BJ (cell line): ENCODE data around the gene STK31. TPM values are rescaled to one million over a fixed set of nuclear protein-coding genes. Genes with fewer than 3 reads are reported as not detected.

Experiments used
- CTCF ChIA-PET: fragments of 350-600 bp; formaldehyde crosslinking; extraction: SDS; loops from one replicate; lab custom pipeline; 2021; ENCODE audit warnings: antibody characterized with exemption, inconsistent platforms; lab: Yijun Ruan, JAX
- POLR2A ChIA-PET: fragments of 300-600 bp; sonication (Branson Sonifier 250); formaldehyde crosslinking; extraction: SDS; loops from one replicate; lab custom pipeline; 2021; ENCODE audit warnings: antibody characterized with exemption; lab: Charles Lee
- DNase-seq: peaks from one replicate; pipeline ENCODE4 v3.0.0-alpha.2; 2011; ENCODE audit warnings: low read depth
- H3K27me3 ChIP-seq: 2 replicates; pipeline ENCODE4 v1.6.0; 2011; ENCODE audit warnings: low read length; ENCODE audit not compliant: control insufficient read depth, insufficient read depth
- H3K36me3 ChIP-seq: 2 replicates; pipeline ENCODE4 v1.5.1; 2011; ENCODE audit warnings: low read length; ENCODE audit not compliant: control insufficient read depth, insufficient read depth
- H3K4me3 ChIP-seq: 2 replicates; pipeline ENCODE4 v1.5.1; 2011; ENCODE audit warnings: low read depth, mild to moderate bottlenecking, control low read depth, low read length
- polyA plus RNA-seq: library from polyadenylated mRNA; depleted of rRNA; stranded (reverse); fragments of >200 nt; gene quantifications from 2 replicates; pipeline ENCODE4 v1.2.3, GENCODE V29; 2011
- TF ChIP-seq, protein P1 (sequence below): IDR thresholded peaks from 2 replicates; pipeline ENCODE4 v1.5.1; 2011; ENCODE audit warnings: low read depth, mild to moderate bottlenecking, control low read depth, inconsistent platforms, low read length, moderate library complexity; ENCODE audit not compliant: insufficient read depth

STK31 gene
- polyA plus RNA-seq, 1 experiment: not detected

DNA sequence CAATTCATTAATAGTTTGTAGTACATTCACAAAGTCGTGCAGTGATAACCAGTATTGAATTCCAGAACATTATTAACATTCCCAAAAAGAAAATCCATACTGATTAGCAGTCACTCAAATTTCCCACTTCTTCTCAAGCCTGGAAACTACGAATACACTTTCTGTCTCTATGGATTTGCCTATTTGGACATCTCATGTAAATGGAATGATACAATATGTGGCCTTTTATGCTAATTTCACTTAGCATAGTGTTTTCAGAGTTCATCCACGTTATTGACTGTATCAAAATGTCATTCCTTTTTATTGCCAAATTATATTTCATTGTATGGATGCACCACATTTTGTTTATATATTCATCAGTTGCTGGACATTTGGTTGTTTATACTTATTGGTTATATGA lies 78.8 kb downstream of the STK31 start:
- TF ChIP-seq, protein P1, sequence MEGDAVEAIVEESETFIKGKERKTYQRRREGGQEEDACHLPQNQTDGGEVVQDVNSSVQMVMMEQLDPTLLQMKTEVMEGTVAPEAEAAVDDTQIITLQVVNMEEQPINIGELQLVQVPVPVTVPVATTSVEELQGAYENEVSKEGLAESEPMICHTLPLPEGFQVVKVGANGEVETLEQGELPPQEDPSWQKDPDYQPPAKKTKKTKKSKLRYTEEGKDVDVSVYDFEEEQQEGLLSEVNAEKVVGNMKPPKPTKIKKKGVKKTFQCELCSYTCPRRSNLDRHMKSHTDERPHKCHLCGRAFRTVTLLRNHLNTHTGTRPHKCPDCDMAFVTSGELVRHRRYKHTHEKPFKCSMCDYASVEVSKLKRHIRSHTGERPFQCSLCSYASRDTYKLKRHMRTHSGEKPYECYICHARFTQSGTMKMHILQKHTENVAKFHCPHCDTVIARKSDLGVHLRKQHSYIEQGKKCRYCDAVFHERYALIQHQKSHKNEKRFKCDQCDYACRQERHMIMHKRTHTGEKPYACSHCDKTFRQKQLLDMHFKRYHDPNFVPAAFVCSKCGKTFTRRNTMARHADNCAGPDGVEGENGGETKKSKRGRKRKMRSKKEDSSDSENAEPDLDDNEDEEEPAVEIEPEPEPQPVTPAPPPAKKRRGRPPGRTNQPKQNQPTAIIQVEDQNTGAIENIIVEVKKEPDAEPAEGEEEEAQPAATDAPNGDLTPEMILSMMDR: no peak
- DNase-seq: no peak
- ChIA-PET CTCF (no interaction called here), POLR2A (no interaction called here)
- H3K36me3 ChIP-seq: no peaks in the 10 kb centered on the region
- H3K4me3 ChIP-seq: no peak overlapping the region
- no peaks in the 10 kb centered on the region for H3K27me3 ChIP-seq

DNA sequence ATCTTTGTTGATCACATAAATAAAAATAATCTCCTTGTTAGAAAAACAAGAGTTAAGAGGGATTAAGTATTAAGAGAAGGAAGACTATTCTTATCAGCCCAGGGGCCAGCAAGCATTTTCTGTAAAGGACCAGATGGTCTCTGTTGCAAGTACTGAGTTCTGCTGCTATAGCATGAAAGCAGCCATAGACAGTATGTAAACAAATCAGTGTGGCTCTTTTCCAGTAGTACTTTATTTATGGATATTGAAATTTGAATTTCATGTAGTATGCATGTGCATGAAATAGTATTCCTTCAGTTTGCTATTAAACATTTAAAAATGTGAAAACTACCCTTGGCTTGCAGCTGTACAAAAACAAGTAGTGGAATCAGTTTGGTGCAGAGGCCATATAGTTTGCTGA lies 81.7 kb downstream of the STK31 start:
- H3K27me3 ChIP-seq: no peaks in the 10 kb centered on the region
- DNase-seq: no peak
- TF ChIP-seq, protein P1: no peak
- H3K4me3 ChIP-seq: no peak overlapping the region
- H3K36me3 ChIP-seq: no peaks in the 10 kb centered on the region
- ChIA-PET CTCF (no interaction called here), POLR2A (no interaction called here)

DNA sequence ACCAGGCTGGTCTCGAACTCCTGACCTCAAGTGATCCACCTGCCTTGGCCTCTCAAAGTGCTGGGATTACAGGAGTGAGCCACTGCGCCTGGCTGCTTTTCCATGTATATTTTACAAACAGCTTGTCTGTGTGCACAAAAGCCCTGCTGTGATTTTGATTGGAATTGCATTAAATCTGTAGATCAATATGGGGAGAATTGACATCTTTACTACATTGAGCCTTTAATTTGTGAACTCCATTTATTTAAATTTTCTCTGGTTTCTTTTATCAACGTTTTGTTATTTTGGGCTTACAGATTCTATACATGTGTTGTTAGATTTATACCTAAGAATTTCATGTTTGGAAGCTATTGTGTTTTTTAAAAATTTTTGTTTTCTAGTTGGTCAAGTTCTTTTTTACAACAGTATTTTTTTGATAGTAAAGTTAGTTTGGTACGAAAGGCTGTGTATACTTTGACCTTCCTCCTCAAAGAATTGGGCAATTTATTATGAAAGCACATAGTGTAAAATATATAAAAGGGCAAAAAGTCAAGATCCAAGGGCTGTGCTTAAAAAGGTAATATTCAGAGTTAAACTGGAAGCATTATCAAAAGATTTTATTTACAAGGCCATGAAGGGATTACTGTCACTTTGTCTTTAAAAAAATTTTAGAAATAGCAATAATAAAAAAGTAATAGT lies 92.8 kb downstream of the STK31 start:
- H3K36me3 ChIP-seq: no peaks in the 10 kb centered on the region
- H3K4me3 ChIP-seq: no peak overlapping the region
- TF ChIP-seq, protein P1: no peak
- POLR2A ChIA-PET: no interaction called here
- DNase-seq: no peak
- CTCF ChIA-PET: no interaction called here
- peaks cover 3% of the 10 kb centered on the region; the same call in 1 of the 2 replicates for H3K27me3 ChIP-seq

- Histone ChIP-seq H3K4me3 (no peak overlapping the region), H3K27me3 (peaks cover 3% of the 10 kb centered on the region; the same call in 1 of the 2 replicates), H3K36me3 (no peaks in the 10 kb centered on the region)
- ChIA-PET CTCF (no interaction called here), POLR2A (no interaction called here)
- DNase-seq: no peak
- TF ChIP-seq, protein P1: no peak
Observed at GRCh38 chr7:23804707-23805106, 94.7 kb downstream of the STK31 start.

DNA sequence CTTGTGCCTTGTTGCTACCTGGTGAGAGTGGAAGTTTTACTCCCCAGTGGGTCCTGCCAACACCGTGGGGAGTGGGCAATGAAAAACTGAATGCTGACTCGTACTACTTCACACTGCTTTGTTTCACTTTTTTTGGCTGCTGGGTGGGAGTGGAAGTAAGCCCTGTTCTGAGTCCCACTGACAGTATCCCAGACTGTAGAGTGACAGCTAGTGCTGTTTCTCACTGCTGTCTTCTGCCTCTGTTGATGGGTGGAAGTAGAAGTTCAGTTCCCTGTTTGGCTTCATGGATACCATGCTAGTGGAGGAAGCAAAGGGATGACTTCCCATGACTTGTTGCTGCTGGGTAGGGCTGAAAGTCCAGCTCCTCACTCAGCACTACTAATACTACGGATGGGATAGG lies 98.4 kb downstream of the STK31 start:
- H3K36me3 ChIP-seq: no peaks in the 10 kb centered on the region
- CTCF ChIA-PET: no interaction called here
- H3K27me3 ChIP-seq: no peaks in the 10 kb centered on the region; the same call in 1 of the 2 replicates
- POLR2A ChIA-PET: no interaction called here
- no peak for DNase-seq
- H3K4me3 ChIP-seq: no peak overlapping the region
- TF ChIP-seq, protein P1: no peak
